ENCODE results near the gene HTR7.
A peak's percentile ranks its signal among the peaks of the same experiment; 100 is the strongest.
"Not testable (repeated sequence)": the region's sequence is repeated elsewhere in the genome, so short reads cannot be mapped to it uniquely, and the experiment has no call there.

Gene HTR7

GRCh38 chr10:90857635-90858460 lies at the start of gene HTR7:
Gene HTR7, minus strand, starts transcription at chr10:90858039. Its CDS starts 368 bp downstream, at chr10:90857671.
- no peak for DNase-seq

- DNase-seq = no peak
Observed at GRCh38 chr10:90906596-90906995, 48.8 kb upstream of the HTR7 start.

- no peak for DNase-seq
Observed at GRCh38 chr10:90905925-90906324, 48.1 kb upstream of the HTR7 start.

DNA sequence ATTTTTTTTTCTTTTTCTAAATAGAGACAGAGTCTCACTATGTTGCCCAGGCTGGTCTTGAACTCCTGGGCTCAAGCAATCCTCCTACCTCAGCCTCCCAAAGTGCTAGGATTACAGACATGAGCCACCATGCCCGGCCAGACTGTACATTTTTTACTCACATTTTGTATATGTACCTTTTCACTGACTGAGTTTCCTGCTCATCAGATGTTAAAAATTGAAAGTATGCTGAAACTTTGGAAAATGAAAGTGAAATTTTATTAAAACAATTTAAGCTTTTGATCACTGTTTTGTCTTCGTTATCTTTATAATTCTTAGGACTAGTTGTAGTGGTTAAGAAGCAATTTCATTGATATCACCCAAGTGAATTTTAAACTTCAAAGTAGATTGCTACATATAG lies 39.1 kb upstream of the HTR7 start:
- not testable (repeated sequence) for DNase-seq

DNA sequence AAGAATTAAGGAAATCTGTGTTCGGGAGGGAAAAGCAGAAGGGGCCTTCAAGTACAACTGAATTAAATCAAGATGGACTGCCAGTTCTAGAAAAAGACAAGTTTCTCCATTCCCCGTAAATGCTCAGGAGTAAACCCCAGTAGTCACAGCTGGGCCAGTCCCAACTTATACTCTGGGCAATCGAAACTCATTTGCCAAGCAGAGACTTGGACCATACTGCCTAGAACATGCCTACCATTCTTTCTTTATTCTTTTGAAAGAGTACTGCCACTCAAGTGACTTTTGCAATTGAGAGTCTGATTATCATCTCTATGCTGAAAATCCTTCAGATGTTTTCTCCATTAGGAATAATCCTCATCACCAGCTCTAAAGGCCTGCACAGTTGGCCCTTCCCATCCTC lies 35.4 kb upstream of the HTR7 start:
- DNase-seq = no peak

DNA sequence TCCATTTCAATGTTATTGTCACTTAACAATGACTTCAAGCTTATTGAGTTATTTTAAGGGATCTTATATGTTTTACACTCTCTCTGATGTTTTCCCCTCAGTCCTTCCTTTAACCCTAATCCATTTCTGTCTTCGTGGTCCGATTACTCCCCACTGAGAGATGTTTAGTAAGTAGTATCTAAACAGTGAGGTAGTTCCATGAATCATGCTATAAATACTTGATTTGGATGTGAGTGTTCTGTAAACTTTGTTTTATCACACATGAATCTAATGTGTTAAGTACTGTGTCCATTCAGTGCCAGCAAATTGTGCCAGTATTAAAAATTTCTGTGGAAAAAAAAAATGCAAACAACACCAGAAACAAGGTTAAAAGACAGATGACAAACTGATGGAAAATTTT lies 32.5 kb upstream of the HTR7 start:
- DNase-seq = no peak

DNA sequence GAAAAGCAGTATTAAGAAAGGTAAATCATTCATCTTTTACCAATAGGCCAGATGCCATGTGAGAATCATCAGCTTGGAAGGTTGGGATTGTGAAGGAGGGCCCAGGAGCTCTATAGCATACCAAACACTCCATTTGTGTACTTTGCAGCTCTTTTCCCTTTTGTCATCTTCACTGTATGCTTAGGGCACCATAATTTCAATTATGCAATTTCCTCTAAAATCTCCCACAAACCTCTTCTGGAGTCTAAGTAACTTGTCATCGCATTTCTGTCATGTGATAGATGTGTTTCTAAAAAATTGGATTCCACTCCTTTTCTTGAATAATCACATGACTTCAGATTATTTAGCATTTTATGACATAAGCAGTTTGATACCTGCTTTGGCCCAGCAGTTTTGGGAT lies 31.8 kb upstream of the HTR7 start:
- no peak for DNase-seq

DNA sequence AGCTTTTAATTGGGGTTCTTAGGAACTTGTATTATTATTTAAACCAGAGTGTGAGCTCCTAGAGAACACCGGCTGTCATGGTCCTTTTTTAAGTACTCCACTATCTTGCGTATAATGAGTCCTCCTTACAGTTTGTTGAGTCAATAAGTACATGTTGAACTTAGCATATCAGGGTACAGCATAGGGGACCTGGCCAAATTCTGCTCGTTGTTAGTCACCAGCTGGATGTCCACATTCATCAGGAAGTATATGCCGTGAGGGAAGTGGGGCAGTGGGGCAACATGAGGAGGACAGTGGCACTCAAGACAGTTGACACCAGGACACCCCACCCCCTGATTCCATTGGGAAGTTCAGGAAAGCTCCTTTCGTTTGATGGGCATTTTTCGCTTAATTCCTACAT lies 30.5 kb upstream of the HTR7 start:
- no peak for DNase-seq

DNA sequence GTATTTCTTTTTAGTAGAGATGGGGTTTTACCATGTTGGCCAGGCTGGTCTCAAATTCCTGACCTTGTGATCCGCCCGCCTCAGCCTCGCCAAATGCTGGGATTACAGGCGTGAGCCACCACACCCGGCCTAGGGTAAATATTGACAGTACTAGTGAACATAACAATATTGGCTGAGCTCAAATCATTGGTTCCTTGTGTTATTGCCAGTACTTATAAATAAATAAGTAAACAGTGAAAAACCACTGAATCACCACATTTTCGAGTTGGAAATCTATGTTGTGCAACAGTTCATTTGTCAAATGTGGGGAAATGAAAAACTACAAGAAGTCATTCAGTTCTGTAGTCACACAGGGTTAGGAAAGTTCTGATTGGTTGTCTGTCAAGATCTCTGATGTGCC lies 29.7 kb upstream of the HTR7 start:
- DNase-seq = no peak

GRCh38 chr10:90885176-90885575 lies 27.3 kb upstream of the HTR7 start:
- peak; percentile 8 for DNase-seq

DNA sequence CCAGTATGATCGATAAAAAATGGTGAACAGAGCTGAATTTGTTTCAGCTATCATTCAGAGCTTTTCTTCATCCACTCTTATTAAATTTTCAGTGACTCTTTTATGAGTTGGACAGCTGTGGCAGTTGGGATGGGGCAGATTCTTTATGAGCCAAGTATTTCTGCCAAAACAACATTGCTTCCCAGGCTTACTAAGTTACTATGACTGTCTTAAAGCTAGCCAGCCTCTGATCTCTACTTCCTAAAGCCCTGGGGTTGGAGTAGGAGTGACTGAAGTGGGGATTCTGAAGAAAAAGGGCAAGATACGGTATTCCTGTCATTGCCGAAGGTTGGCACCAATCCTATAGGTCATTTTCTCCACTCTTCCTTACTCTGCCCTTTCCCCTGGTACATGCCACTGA lies 26.6 kb upstream of the HTR7 start:
- DNase-seq = no peak

DNA sequence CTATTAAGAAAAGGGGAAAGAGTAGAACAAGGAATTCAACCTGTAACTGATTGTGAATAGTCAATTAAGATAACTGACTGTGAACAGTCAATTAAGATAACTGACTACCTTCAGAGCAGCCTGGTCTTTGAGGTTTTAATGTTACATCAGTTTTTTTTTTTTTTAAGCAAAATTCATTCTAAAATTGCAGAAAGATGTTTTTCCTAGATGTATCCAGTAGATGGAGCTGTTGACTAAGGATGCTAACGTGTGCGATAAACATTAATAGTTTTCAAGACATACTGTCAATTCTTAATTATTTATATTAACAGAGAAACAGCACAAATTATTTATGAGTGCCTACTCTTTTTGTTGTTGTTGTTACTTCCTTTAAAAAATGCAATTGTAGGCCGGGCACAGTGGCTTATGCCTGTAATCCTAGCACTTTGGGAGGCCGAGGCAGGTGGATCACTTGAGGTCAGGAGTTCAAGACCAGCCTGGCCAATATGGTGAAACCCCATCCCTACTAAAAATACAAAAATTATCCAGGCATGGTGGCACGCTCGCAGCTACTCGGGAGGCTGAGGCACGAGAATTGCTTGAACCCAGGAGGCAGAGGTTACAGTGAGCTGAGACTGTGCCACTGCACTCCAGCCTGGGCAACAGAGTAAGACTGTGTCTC lies 22.4 kb upstream of the HTR7 start:
- peak; percentile 15 for DNase-seq

- no peak for DNase-seq
Observed at GRCh38 chr10:90879062-90879461, 21.2 kb upstream of the HTR7 start.

DNA sequence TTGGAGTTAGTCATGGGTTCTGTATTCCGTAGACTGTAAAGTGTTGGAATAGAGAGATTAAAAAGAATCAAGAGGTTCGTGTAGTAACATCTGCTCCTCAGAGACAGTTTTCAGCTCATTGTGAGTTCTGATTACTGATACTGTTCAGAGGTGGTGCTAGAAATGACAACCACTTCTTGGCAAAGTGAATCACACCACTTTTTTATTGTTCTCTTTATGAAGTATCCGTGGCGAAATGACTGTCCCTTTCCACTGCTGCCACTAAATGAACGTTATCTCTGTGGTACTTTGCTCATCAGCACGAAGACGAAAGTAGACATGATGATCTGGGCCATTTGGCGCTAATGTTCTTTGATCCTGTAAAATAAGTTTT lies 14.8 kb upstream of the HTR7 start:
- no peak for DNase-seq

GRCh38 chr10:90871766-90872647 lies 14.2 kb upstream of the HTR7 start, which contains the start of gene RPP30:
Gene RPP30, plus strand, starts transcription at chr10:90871974. Its CDS starts 13 bp downstream, at chr10:90871987.
- peak; percentile 56 for DNase-seq

DNA sequence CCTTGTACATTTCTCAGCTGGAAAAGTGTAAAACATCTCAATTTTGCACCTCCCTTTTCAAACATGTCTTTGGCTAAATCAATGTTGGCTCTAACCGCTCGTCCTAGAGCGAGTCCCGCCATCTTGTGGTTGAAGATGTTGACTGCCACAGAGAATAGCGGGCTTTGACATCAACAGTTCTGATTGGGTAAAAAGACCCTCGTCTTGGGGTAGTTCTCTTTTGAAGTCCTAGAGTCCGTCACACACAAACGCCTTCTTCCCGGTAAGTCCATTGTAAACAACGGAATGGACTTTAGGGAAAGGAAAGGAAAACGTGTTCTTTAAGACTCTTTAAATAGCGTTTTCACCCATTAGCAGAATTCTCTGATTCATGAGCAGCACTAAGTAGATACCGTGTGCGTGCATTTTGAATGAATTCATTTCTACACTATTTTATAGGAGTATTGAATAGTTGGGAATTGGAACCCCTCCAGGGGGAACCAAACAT lies 13.5 kb upstream of the HTR7 start:
- DNase-seq = peak; percentile 44

DNA sequence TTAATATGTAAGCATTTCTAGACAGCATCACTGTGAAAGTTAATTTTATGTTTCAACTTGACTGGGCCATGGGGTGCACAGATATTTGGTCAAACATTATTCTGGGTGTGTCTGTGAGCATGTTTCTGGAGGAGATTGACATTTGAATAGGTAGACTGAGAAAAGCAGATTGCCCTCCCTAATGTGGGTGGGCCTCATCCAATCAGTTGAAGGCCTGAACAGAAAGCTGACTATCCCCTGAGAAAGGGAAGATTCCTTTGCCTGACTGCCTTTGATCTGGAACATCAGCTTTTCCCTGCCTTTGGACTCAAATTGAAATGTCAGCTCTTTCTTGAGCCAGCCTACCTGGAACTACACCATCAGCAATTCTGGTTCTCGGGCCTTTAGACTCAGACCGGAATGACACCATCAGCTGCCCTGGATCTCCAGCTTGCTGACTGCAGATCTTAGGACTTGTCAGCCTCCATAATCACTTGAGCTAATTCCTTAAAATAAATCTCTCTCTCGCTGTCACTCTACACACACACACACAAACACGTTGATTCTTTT lies 8.3 kb upstream of the HTR7 start:
- DNase-seq = no peak

DNA sequence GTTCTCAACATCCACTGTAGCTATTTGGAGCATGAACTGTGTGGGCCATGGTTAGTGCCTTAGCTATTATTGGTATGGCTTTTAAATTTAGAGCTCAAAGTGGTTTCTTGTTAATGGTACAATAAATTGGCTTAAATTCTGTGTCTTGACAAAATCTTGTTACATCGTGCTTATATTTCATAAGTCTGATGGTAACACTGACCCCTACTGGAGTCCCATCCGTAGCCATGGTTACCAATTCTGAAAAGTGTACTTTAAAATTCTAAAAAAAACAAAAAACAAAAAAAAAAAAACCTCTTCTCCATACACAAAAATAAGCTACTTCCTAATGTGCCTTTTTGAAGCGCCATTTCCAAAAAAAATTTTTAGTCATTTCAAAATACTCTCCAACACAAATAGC lies 7.6 kb upstream of the HTR7 start:
- DNase-seq = peak; percentile 45

GRCh38 chr10:90862908-90863514 lies 5.2 kb upstream of the HTR7 start:
- peak; percentile 30 for DNase-seq

DNA sequence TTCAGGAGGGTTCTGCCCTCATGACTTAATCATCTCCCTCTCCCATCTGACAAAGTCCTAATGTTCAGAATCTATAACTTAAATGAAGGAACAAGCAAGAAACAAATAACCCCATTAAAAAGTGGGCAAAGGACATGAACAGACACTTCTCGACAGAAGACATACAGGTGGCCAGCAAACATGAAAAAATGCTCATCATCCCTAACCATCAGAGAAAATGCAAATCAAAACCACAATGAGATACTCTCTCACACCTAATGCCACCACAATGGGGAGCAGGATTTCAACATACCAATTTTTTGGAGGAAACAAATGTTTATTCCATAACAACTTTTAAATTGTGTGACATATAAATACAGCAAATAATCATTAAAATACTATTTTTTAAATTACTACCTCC lies 3.0 kb upstream of the HTR7 start:
- DNase-seq = no peak

DNA sequence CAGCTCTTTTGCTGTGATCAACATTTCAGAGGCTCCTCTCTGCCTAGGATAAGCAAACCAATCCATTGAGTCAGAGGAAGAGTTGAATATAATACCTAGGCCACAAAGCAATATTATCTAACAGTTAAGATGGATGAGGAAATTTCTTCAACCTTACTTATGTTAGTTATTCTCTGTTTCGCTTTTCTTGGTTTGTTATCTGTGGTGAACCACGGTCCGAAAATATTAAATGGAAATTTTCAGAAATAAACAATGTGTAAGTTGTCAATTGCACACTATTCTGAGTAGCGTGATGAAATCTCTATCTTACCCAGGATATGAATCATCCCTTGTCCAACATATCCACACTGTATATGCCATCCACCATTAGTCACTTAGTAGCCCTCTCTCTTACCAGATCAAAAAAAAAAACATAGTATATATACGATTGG lies 1.5 kb upstream of the HTR7 start:
- DNase-seq = peak; percentile 44

- no peak for DNase-seq
Observed at GRCh38 chr10:90858461-90858968, 676 bp upstream of the HTR7 start.
